Keratinocyte (primary cell): ENCODE results near the gene ECHS1. TPM values are rescaled to one million over a fixed set of nuclear protein-coding genes. Genes with fewer than 3 reads are reported as not detected.

ENCODE experiments used
- DNase-seq: peaks from one replicate; pipeline ENCODE4 v3.0.0-alpha.2; 2011; ENCODE audit warnings: low read depth, missing footprints, low spot score
- FAIRE-seq: peaks from 2 replicates; lab custom pipeline; 2011; peaks lifted over from hg19 to GRCh38; lab: Jason Lieb, UNC
- H2AFZ ChIP-seq: 2 replicates; pipeline ENCODE4 v1.6.0; 2012; ENCODE audit warnings: low read length, control low read depth, inconsistent platforms; ENCODE audit not compliant: control insufficient read depth
- H3K27ac ChIP-seq: 2 replicates; pipeline ENCODE4 v1.5.1; 2011; ENCODE audit warnings: low read length; ENCODE audit not compliant: control insufficient read depth, insufficient read depth
- H3K27me3 ChIP-seq: 3 replicates; pipeline ENCODE4 v1.6.0; 2011; ENCODE audit warnings: low read length; ENCODE audit not compliant: control insufficient read depth, insufficient read depth; ENCODE audit errors: extremely low read depth
- H3K36me3 ChIP-seq, 2 experiments: 2 replicates in 1 of 2; 3 replicates in 1 of 2; pipeline ENCODE4 v1.5.1; 2011; ENCODE audit warnings: low read length in 2 of 2, mild to moderate bottlenecking in 1 of 2; ENCODE audit not compliant: control insufficient read depth in 2 of 2, insufficient read depth in 2 of 2; ENCODE audit errors: extremely low read depth in 1 of 2
- H3K4me1 ChIP-seq: 3 replicates; pipeline ENCODE4 v1.5.1; 2011; ENCODE audit warnings: low read length; ENCODE audit not compliant: control insufficient read depth, insufficient read depth; ENCODE audit errors: extremely low read depth
- H3K4me2 ChIP-seq: 3 replicates; pipeline ENCODE4 v1.6.0; 2011; ENCODE audit warnings: low read depth, low read length; ENCODE audit not compliant: control insufficient read depth, insufficient read depth; ENCODE audit errors: extremely low read depth
- H3K4me3 ChIP-seq, 3 experiments: fragments of 200-600 bp in 1 of 3; sonication (generic) in 1 of 3; 2 replicates in 2 of 3; 3 replicates in 1 of 3; pipeline ENCODE4 v1.5.1; 2011 to 2016; ENCODE audit warnings: low read length in 3 of 3, mild to moderate bottlenecking in 3 of 3, control low read depth in 2 of 3, inconsistent platforms in 1 of 3, low read depth in 1 of 3, mixed read lengths in 1 of 3, mixed run types in 1 of 3, moderate library complexity in 1 of 3; ENCODE audit not compliant: control insufficient read depth in 2 of 3, insufficient read depth in 2 of 3; ENCODE audit errors: extremely low read depth in 1 of 3
- H3K79me2 ChIP-seq: 2 replicates; pipeline ENCODE4 v1.6.0; 2012; ENCODE audit warnings: low read length; ENCODE audit not compliant: control insufficient read depth, insufficient read depth
- H3K9ac ChIP-seq: 3 replicates; pipeline ENCODE4 v1.6.0; 2011; ENCODE audit warnings: low read length; ENCODE audit not compliant: control insufficient read depth, insufficient read depth; ENCODE audit errors: extremely low read depth
- H3K9me1 ChIP-seq: 3 replicates; pipeline ENCODE4 v1.6.0; 2011; ENCODE audit warnings: low read length; ENCODE audit not compliant: control insufficient read depth, insufficient read depth; ENCODE audit errors: extremely low read depth
- H3K9me3 ChIP-seq: 2 replicates; pipeline ENCODE4 v1.5.1; 2012; ENCODE audit warnings: low read depth, low read length; ENCODE audit not compliant: control insufficient read depth
- H4K20me1 ChIP-seq: 3 replicates; pipeline ENCODE4 v1.6.0; 2011; ENCODE audit warnings: low read length; ENCODE audit not compliant: control insufficient read depth, insufficient read depth; ENCODE audit errors: extremely low read depth
- EZH2 ChIP-seq: IDR thresholded peaks from one replicate; pipeline ENCODE4 v1.6.1; 2012; ENCODE audit warnings: inconsistent platforms, mild to moderate bottlenecking, low read length, moderate library complexity
- dilution Hi-C: fragments of 300-500 bp; cut with MboI; formaldehyde crosslinking; loops from one replicate; pipeline ENCODE4 v1.7.0; 2020; ENCODE audit warnings: low sequenced_read_pairs; ENCODE audit not compliant: extremely low pct_ligation_motif_present
- polyA plus RNA-seq, 5 experiments: library from polyadenylated mRNA; depleted of rRNA in 3 of 5; stranded (reverse) in 3 of 5; stranded (forward) in 1 of 5; unstranded in 1 of 5; fragments of >200 nt; gene quantifications; 1 replicate in 1 of 5; 2 replicates in 3 of 5; 3 replicates in 1 of 5; pipeline versions ENCODE4 v1.2.1 to v1.2.3, GENCODE V29; 2011 to 2012; ENCODE audit warnings: missing spikeins in 2 of 5, low read depth in 1 of 5, low replicate concordance in 1 of 5
- TF ChIP-seq, protein P1 (sequence below), 3 experiments: IDR thresholded peaks in 1 of 3; conservative IDR thresholded peaks in 1 of 3; optimal IDR thresholded peaks in 1 of 3; 2 replicates in 2 of 3; 3 replicates in 1 of 3; pipeline versions ENCODE3 to v1.5.1; 2011; ENCODE audit warnings: low read length in 3 of 3, mild to moderate bottlenecking in 3 of 3, moderate library complexity in 2 of 3, control low read depth in 1 of 3, inconsistent platforms in 1 of 3; ENCODE audit not compliant: insufficient read depth in 2 of 3; ENCODE audit errors: extremely low read depth in 1 of 3

ECHS1 gene
- polyA plus RNA-seq, 1 donor (not counting 4 experiments of a cell fraction or from before 2014, with no cell fraction given), result 27.1 TPM

DNA sequence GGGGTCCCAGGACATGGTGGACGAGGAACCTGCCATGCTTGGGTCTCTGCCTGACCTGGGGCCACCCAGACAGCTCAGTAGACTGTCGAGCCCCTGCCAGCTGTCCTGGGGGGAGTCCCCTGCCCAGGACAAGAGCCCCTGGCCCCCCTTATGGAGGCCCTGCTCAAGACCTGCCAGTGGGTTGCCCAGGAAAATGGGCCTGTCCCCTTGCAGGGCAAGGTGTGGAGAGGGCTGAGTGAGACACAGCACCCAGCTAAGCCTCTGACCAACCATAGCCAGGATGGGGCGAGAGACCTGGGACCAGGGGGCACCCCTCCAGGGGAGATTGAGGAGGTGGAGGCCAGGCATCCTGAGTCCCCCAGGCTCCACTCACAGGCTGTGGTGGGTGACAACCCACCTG lies 17.2 kb downstream of the ECHS1 start:
- Histone ChIP-seq H3K9me1 (no peaks in the 10 kb centered on the region), H3K27ac (no peak overlapping the region), H3K9ac (no peak overlapping the region), H2AFZ (no peak overlapping the region), H3K4me1 (no peaks in the 10 kb centered on the region), H3K36me3 (no peaks in the 10 kb centered on the region), H3K27me3 (peaks cover 11% of the 10 kb centered on the region), H4K20me1 (no peaks in the 10 kb centered on the region), H3K9me3 (no peaks in the 10 kb centered on the region), H3K4me3 (no peak overlapping the region), H3K4me2 (no peak overlapping the region), H3K79me2 (no peaks in the 10 kb centered on the region)
- TF ChIP-seq, protein P1, sequence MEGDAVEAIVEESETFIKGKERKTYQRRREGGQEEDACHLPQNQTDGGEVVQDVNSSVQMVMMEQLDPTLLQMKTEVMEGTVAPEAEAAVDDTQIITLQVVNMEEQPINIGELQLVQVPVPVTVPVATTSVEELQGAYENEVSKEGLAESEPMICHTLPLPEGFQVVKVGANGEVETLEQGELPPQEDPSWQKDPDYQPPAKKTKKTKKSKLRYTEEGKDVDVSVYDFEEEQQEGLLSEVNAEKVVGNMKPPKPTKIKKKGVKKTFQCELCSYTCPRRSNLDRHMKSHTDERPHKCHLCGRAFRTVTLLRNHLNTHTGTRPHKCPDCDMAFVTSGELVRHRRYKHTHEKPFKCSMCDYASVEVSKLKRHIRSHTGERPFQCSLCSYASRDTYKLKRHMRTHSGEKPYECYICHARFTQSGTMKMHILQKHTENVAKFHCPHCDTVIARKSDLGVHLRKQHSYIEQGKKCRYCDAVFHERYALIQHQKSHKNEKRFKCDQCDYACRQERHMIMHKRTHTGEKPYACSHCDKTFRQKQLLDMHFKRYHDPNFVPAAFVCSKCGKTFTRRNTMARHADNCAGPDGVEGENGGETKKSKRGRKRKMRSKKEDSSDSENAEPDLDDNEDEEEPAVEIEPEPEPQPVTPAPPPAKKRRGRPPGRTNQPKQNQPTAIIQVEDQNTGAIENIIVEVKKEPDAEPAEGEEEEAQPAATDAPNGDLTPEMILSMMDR (optimal IDR thresholded peaks at IDR 0.05 in 1 of 3, IDR thresholded peaks at IDR 0.05 in 1 of 3, conservative IDR thresholded peaks at IDR 0.05 in 1 of 3; ENCODE audit: extremely low read depth in 1 of 3, insufficient read depth in 2 of 3, low read length in 3 of 3), result no peak
- no peak for TF ChIP-seq EZH2
- dilution Hi-C loops, result no loop called here
- DNase-seq (no peak), FAIRE-seq (no peak)

- Histone ChIP-seq H4K20me1 (no peaks in the 10 kb centered on the region), H3K4me2 (no peak overlapping the region), H3K79me2 (no peaks in the 10 kb centered on the region), H3K9me3 (no peaks in the 10 kb centered on the region), H3K4me3 (no peak overlapping the region), H3K36me3 (no peaks in the 10 kb centered on the region), H3K27me3 (peaks cover 11% of the 10 kb centered on the region), H2AFZ (no peak overlapping the region), H3K9me1 (no peaks in the 10 kb centered on the region), H3K9ac (no peak overlapping the region), H3K4me1 (no peaks in the 10 kb centered on the region), H3K27ac (no peak overlapping the region)
- dilution Hi-C loops, result no loop called here
- FAIRE-seq (no peak), DNase-seq (no peak)
- no peak for TF ChIP-seq EZH2
- TF ChIP-seq, protein P1 (optimal IDR thresholded peaks at IDR 0.05 in 1 of 3, IDR thresholded peaks at IDR 0.05 in 1 of 3, conservative IDR thresholded peaks at IDR 0.05 in 1 of 3; ENCODE audit: extremely low read depth in 1 of 3, insufficient read depth in 2 of 3, low read length in 3 of 3), result no peak
Observed at GRCh38 chr10:133355266-133355665, 17.9 kb downstream of the ECHS1 start.
